Measurements from ENCODE around the gene KCNJ13.

DNA sequence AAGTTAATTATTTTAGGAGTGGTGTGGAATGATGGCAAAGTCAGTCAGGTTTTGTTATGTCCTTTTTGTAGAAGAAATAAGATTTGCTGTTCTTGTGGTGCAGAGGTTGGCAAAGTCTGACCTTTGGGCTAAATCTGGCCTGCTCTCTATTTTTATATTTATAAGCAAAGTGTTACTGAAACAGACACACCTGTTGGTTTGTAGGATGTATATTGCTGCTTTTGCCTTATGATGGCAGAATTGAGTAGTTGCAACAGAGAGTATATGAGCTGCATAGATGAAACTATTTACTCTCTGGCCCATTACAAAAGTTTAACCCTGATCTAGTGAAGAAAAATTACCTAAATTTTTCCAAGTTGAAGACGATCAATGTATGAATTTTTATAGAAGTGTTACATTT lies 34.1 kb upstream of the KCNJ13 start:
- TF ChIP-seq POLR2AphosphoS5 (IDR thresholded peaks at IDR 0.05) (no peak), EZH2 (IDR thresholded peaks at IDR 0.05; ENCODE audit: borderline replicate concordance, insufficient read depth, low read length, poor library complexity, severe bottlenecking) (no peak), TAF1 (IDR thresholded peaks at IDR 0.05; ENCODE audit: low read depth) (no peak), EP300 (conservative IDR thresholded peaks at IDR 0.05; ENCODE audit: poor library complexity, severe bottlenecking) (no peak), MXI1 (conservative IDR thresholded peaks at IDR 0.05; ENCODE audit: poor library complexity, severe bottlenecking) (no peak), RAD21 (conservative IDR thresholded peaks at IDR 0.05) (no peak)
- TF ChIP-seq, protein P1, sequence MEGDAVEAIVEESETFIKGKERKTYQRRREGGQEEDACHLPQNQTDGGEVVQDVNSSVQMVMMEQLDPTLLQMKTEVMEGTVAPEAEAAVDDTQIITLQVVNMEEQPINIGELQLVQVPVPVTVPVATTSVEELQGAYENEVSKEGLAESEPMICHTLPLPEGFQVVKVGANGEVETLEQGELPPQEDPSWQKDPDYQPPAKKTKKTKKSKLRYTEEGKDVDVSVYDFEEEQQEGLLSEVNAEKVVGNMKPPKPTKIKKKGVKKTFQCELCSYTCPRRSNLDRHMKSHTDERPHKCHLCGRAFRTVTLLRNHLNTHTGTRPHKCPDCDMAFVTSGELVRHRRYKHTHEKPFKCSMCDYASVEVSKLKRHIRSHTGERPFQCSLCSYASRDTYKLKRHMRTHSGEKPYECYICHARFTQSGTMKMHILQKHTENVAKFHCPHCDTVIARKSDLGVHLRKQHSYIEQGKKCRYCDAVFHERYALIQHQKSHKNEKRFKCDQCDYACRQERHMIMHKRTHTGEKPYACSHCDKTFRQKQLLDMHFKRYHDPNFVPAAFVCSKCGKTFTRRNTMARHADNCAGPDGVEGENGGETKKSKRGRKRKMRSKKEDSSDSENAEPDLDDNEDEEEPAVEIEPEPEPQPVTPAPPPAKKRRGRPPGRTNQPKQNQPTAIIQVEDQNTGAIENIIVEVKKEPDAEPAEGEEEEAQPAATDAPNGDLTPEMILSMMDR (IDR thresholded peaks at IDR 0.05; ENCODE audit: poor library complexity, severe bottlenecking): no peak
- TF ChIP-seq, protein P2, sequence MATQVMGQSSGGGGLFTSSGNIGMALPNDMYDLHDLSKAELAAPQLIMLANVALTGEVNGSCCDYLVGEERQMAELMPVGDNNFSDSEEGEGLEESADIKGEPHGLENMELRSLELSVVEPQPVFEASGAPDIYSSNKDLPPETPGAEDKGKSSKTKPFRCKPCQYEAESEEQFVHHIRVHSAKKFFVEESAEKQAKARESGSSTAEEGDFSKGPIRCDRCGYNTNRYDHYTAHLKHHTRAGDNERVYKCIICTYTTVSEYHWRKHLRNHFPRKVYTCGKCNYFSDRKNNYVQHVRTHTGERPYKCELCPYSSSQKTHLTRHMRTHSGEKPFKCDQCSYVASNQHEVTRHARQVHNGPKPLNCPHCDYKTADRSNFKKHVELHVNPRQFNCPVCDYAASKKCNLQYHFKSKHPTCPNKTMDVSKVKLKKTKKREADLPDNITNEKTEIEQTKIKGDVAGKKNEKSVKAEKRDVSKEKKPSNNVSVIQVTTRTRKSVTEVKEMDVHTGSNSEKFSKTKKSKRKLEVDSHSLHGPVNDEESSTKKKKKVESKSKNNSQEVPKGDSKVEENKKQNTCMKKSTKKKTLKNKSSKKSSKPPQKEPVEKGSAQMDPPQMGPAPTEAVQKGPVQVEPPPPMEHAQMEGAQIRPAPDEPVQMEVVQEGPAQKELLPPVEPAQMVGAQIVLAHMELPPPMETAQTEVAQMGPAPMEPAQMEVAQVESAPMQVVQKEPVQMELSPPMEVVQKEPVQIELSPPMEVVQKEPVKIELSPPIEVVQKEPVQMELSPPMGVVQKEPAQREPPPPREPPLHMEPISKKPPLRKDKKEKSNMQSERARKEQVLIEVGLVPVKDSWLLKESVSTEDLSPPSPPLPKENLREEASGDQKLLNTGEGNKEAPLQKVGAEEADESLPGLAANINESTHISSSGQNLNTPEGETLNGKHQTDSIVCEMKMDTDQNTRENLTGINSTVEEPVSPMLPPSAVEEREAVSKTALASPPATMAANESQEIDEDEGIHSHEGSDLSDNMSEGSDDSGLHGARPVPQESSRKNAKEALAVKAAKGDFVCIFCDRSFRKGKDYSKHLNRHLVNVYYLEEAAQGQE (IDR thresholded peaks at IDR 0.05; ENCODE audit: borderline replicate concordance): no peak

Data from neural cell (in vitro differentiated cells).